SK-N-SH treated with all-trans-retinoic acid at 6 μM for 48 hours (cell line): Measurements from ENCODE around the gene SLC25A11.

Source experiments
- ATAC-seq: fragments of 200-7000 bp; cut with Tn5 transposase; 3 replicates; pipeline ENCODE4 v1.9.1; 2020; ENCODE audit warnings: mild to moderate bottlenecking, moderate library complexity
- ARNTL ChIP-seq: fragments of 450-650 bp; formaldehyde crosslinking; IDR thresholded peaks from 2 replicates; pipeline ENCODE4 v1.5.0; 2020; ENCODE audit warnings: low read depth, mild to moderate bottlenecking, moderate library complexity, borderline replicate concordance
- BACH2 ChIP-seq: fragments of 250-450 bp; sonication (Bioruptor Pico); IDR thresholded peaks from 2 replicates; pipeline ENCODE4 v1.9.0; 2021; ENCODE audit warnings: mild to moderate bottlenecking, borderline replicate concordance
- CREB5 ChIP-seq: fragments of 250-450 bp; sonication (Bioruptor Pico); IDR thresholded peaks from 2 replicates; pipeline ENCODE4 v1.5.1; 2020; ENCODE audit warnings: low read depth, mild to moderate bottlenecking, moderate library complexity
- CSDC2 ChIP-seq: fragments of 250-450 bp; sonication (Bioruptor Pico); IDR thresholded peaks from 2 replicates; pipeline ENCODE4 v1.5.0; 2020; ENCODE audit warnings: mild to moderate bottlenecking, moderate library complexity
- CSRNP3 ChIP-seq: fragments of 250-450 bp; sonication (Bioruptor Pico); IDR thresholded peaks from 2 replicates; pipeline ENCODE4 v1.5.1; 2021; ENCODE audit warnings: mild to moderate bottlenecking, moderate library complexity
- ESRRG ChIP-seq: fragments of 250-450 bp; sonication (Bioruptor Pico); IDR thresholded peaks from 2 replicates; pipeline ENCODE4 v1.6.1; 2021; ENCODE audit warnings: mild to moderate bottlenecking
- ISL1 ChIP-seq: fragments of 250-450 bp; sonication (Bioruptor Pico); IDR thresholded peaks from 2 replicates; pipeline ENCODE4 v2.1.2; 2022; ENCODE audit warnings: mild to moderate bottlenecking, moderate library complexity
- OSR1 ChIP-seq: fragments of 250-450 bp; sonication (Bioruptor Pico); IDR thresholded peaks from 2 replicates; pipeline ENCODE4 v1.8.0; 2022; ENCODE audit warnings: moderate library complexity, mild to moderate bottlenecking, inconsistent platforms
- POU6F1 ChIP-seq: fragments of 250-450 bp; sonication (Bioruptor Pico); IDR thresholded peaks from 2 replicates; pipeline ENCODE4 v1.8.0; 2021; ENCODE audit warnings: low read depth, mild to moderate bottlenecking, moderate library complexity, borderline replicate concordance
- PPARA ChIP-seq: fragments of 250-450 bp; sonication (Bioruptor Pico); IDR thresholded peaks from 2 replicates; pipeline ENCODE4 v1.5.0; 2020; ENCODE audit warnings: mild to moderate bottlenecking, borderline replicate concordance
- RARB ChIP-seq: fragments of 250-450 bp; sonication (Bioruptor Pico); IDR thresholded peaks from 2 replicates; pipeline ENCODE4 v1.8.0; 2021; ENCODE audit warnings: mild to moderate bottlenecking, moderate library complexity
- SNAI2 ChIP-seq: fragments of 250-450 bp; sonication (Bioruptor Pico); IDR thresholded peaks from 2 replicates; pipeline ENCODE4 v1.5.0; 2020; ENCODE audit warnings: mild to moderate bottlenecking, moderate library complexity
- TCF4 ChIP-seq: fragments of 250-450 bp; sonication (Bioruptor Pico); IDR thresholded peaks from 2 replicates; pipeline ENCODE4 v1.8.0; 2021; ENCODE audit warnings: mild to moderate bottlenecking, moderate library complexity, borderline replicate concordance
- TSHZ2 ChIP-seq: fragments of 250-450 bp; sonication (Bioruptor Pico); IDR thresholded peaks from 2 replicates; pipeline ENCODE4 v1.5.0; 2020; ENCODE audit warnings: mild to moderate bottlenecking, moderate library complexity
- ZC3H10 ChIP-seq: fragments of 250-450 bp; sonication (Bioruptor Pico); IDR thresholded peaks from 2 replicates; pipeline ENCODE4 v1.5.1; 2021; ENCODE audit warnings: mild to moderate bottlenecking, moderate library complexity
- ZFP3 ChIP-seq: fragments of 250-450 bp; sonication (Bioruptor Pico); IDR thresholded peaks from 2 replicates; pipeline ENCODE4 v1.5.0; 2020; ENCODE audit warnings: mild to moderate bottlenecking, moderate library complexity
- ZFP30 ChIP-seq: fragments of 450-650 bp; formaldehyde crosslinking; IDR thresholded peaks from 2 replicates; pipeline ENCODE4 v1.5.0; 2022; ENCODE audit warnings: mild to moderate bottlenecking, moderate library complexity
- ZNF565 ChIP-seq: fragments of 450-650 bp; formaldehyde crosslinking; conservative IDR thresholded peaks from 2 replicates; pipeline ENCODE4 v1.5.0; 2020; ENCODE audit warnings: low read depth, mild to moderate bottlenecking, moderate library complexity
- ZNF70 ChIP-seq: fragments of 450-650 bp; formaldehyde crosslinking; IDR thresholded peaks from 2 replicates; pipeline ENCODE4 v1.5.0; 2020; ENCODE audit warnings: mild to moderate bottlenecking, moderate library complexity
- ZNF8 ChIP-seq: fragments of 450-650 bp; formaldehyde crosslinking; IDR thresholded peaks from 2 replicates; pipeline ENCODE4 v1.5.0; 2020; ENCODE audit warnings: mild to moderate bottlenecking, moderate library complexity
- TF ChIP-seq, protein P1 (sequence below): fragments of 250-450 bp; sonication (Bioruptor Pico); IDR thresholded peaks from 2 replicates; pipeline ENCODE4 v1.8.0; 2020; ENCODE audit warnings: mild to moderate bottlenecking, moderate library complexity, borderline replicate concordance

Gene SLC25A11

GRCh38 chr17:4982305-4982704, 42.5 kb upstream of the SLC25A11 start:
- no peak for TF ChIP-seq ISL1 (CRISPR knock-in tag)
- TF ChIP-seq TSHZ2 (CRISPR knock-in tag), result no peak
- TF ChIP-seq ZNF565 (CRISPR knock-in tag), result no peak
- TF ChIP-seq TCF4 (CRISPR knock-in tag), result no peak
- no peak for TF ChIP-seq PPARA (CRISPR knock-in tag)
- TF ChIP-seq POU6F1, result no peak
- no peak for TF ChIP-seq CSDC2
- TF ChIP-seq, protein P1, sequence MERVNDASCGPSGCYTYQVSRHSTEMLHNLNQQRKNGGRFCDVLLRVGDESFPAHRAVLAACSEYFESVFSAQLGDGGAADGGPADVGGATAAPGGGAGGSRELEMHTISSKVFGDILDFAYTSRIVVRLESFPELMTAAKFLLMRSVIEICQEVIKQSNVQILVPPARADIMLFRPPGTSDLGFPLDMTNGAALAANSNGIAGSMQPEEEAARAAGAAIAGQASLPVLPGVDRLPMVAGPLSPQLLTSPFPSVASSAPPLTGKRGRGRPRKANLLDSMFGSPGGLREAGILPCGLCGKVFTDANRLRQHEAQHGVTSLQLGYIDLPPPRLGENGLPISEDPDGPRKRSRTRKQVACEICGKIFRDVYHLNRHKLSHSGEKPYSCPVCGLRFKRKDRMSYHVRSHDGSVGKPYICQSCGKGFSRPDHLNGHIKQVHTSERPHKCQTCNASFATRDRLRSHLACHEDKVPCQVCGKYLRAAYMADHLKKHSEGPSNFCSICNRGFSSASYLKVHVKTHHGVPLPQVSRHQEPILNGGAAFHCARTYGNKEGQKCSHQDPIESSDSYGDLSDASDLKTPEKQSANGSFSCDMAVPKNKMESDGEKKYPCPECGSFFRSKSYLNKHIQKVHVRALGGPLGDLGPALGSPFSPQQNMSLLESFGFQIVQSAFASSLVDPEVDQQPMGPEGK, result no peak
- no peak for TF ChIP-seq ZNF70
- no peak for TF ChIP-seq ZFP30 (CRISPR knock-in tag)
- ATAC-seq, result no peak

- TF ChIP-seq CREB5 (CRISPR knock-in tag) (no peak), TCF4 (CRISPR knock-in tag) (no peak), ZNF8 (CRISPR knock-in tag) (no peak), CSDC2 (no peak), ZNF70 (no peak), ZNF565 (CRISPR knock-in tag) (no peak), ZFP3 (no peak), PPARA (CRISPR knock-in tag) (no peak), RARB (CRISPR knock-in tag) (no peak), ZC3H10 (CRISPR knock-in tag) (no peak), ESRRG (CRISPR knock-in tag) (no peak), SNAI2 (CRISPR knock-in tag) (no peak), TSHZ2 (CRISPR knock-in tag) (no peak), ZFP30 (CRISPR knock-in tag) (no peak), OSR1 (no peak), POU6F1 (no peak), BACH2 (CRISPR knock-in tag) (no peak), CSRNP3 (CRISPR knock-in tag) (no peak), ARNTL (CRISPR knock-in tag) (no peak)
- ATAC-seq, result peak; percentile 75
Measured at GRCh38 chr17:4980644-4981216, 40.9 kb upstream of the SLC25A11 start.
